GM23338 (cell line): ENCODE results near the gene CSPG5. TPM values are rescaled to one million over a fixed set of nuclear protein-coding genes. Genes with fewer than 3 reads are reported as not detected.

Experiments
- ATAC-seq: fragments of 200-7000 bp; cut with Tn5 transposase; 3 replicates; pipeline ENCODE4 v1.9.1; 2020
- DNase-seq: peaks from one replicate; pipeline ENCODE4 v3.0.0-alpha.2; 2015; ENCODE audit warnings: low spot score
- H2AFZ ChIP-seq: fragments of 200-600 bp; sonication (generic); 2 replicates; pipeline ENCODE4 v1.8.0; 2016; ENCODE audit warnings: antibody characterized with exemption, mild to moderate bottlenecking, moderate library complexity
- H3F3A ChIP-seq: fragments of 200-600 bp; sonication (generic); replicated peaks from 2 replicates; pipeline ENCODE4 v1.8.0; 2017; ENCODE audit warnings: antibody characterized with exemption, mixed run types, low read depth
- H3K27ac ChIP-seq: fragments of 200-600 bp; sonication (generic); 2 replicates; pipeline ENCODE4 v1.6.1; 2016; ENCODE audit warnings: low read depth
- H3K27me3 ChIP-seq: fragments of 200-600 bp; sonication (generic); 2 replicates; pipeline ENCODE4 v1.8.0; 2016; ENCODE audit warnings: mild to moderate bottlenecking, mixed run types, moderate library complexity; ENCODE audit not compliant: insufficient read depth
- H3K36me3 ChIP-seq: fragments of 200-600 bp; sonication (generic); 2 replicates; pipeline ENCODE4 v1.8.0; 2016; ENCODE audit warnings: mild to moderate bottlenecking; ENCODE audit not compliant: insufficient read depth
- H3K4me1 ChIP-seq: fragments of 200-600 bp; sonication (generic); 2 replicates; pipeline ENCODE4 v1.8.0; 2016; ENCODE audit warnings: mild to moderate bottlenecking, moderate library complexity; ENCODE audit not compliant: insufficient read depth
- H3K4me2 ChIP-seq: fragments of 200-600 bp; sonication (generic); 2 replicates; pipeline ENCODE4 v1.7.1; 2017; ENCODE audit warnings: mixed run types
- H3K4me3 ChIP-seq: fragments of 200-600 bp; sonication (generic); 2 replicates; pipeline ENCODE4 v1.6.1; 2016; ENCODE audit warnings: mixed run types
- H3K79me2 ChIP-seq: fragments of 200-600 bp; sonication (generic); replicated peaks from 2 replicates; pipeline ENCODE4 v1.8.0; 2017; ENCODE audit warnings: mild to moderate bottlenecking; ENCODE audit not compliant: insufficient read depth
- H3K9me2 ChIP-seq: fragments of 200-600 bp; sonication (generic); 2 replicates; pipeline ENCODE4 v1.8.0; 2017; ENCODE audit not compliant: insufficient read depth
- H4K20me1 ChIP-seq: fragments of 200-600 bp; sonication (generic); replicated peaks from 2 replicates; pipeline ENCODE4 v1.8.0; 2017; ENCODE audit warnings: mild to moderate bottlenecking; ENCODE audit not compliant: insufficient read depth
- H3K27ac Mint-ChIP-seq: 2 replicates; pipeline ENCODE4 v1.8.0; 2020; ENCODE audit warnings: inconsistent platforms, mild to moderate bottlenecking, moderate library complexity, mixed read lengths
- H3K27me3 Mint-ChIP-seq: 3 replicates; pipeline ENCODE4 v1.8.0; 2022; ENCODE audit warnings: low read depth, mild to moderate bottlenecking, moderate library complexity, mixed read lengths, inconsistent platforms; ENCODE audit not compliant: insufficient read depth, poor library complexity
- H3K36me3 Mint-ChIP-seq: 3 replicates; pipeline ENCODE4 v1.8.0; 2021; ENCODE audit warnings: low read depth, mild to moderate bottlenecking, inconsistent platforms, moderate library complexity, mixed read lengths
- H3K4me1 Mint-ChIP-seq: 3 replicates; pipeline ENCODE4 v1.8.0; 2020; ENCODE audit warnings: mild to moderate bottlenecking, inconsistent platforms, mixed read lengths
- H3K4me3 Mint-ChIP-seq: 3 replicates; pipeline ENCODE4 v1.8.0; 2021; ENCODE audit warnings: moderate library complexity, mild to moderate bottlenecking, inconsistent platforms, mixed read lengths
- H3K9me3 Mint-ChIP-seq: 3 replicates; pipeline ENCODE4 v1.8.0; 2020; ENCODE audit warnings: moderate library complexity, mild to moderate bottlenecking, inconsistent platforms, mixed read lengths
- EZH2phosphoT487 ChIP-seq: fragments of 200-600 bp; sonication (generic); IDR thresholded peaks from one replicate; pipeline ENCODE4 v1.8.1; 2018; ENCODE audit warnings: antibody characterized with exemption; ENCODE audit not compliant: unreplicated experiment
- JUNB ChIP-seq: IDR thresholded peaks from one replicate; pipeline ENCODE4 v1.6.1; 2016; ENCODE audit warnings: antibody characterized with exemption; ENCODE audit not compliant: unreplicated experiment
- POLR2AphosphoS5 ChIP-seq: IDR thresholded peaks from 2 replicates; pipeline ENCODE4 v1.6.1; 2016; ENCODE audit warnings: antibody characterized with exemption, low read depth
- STAT1 ChIP-seq: IDR thresholded peaks from one replicate; pipeline ENCODE4 v1.6.1; 2016; ENCODE audit warnings: antibody characterized with exemption; ENCODE audit not compliant: unreplicated experiment
- ZNF331 ChIP-seq: fragments of 250-450 bp; sonication (Bioruptor Pico); IDR thresholded peaks from 2 replicates; pipeline ENCODE4 v1.5.0; 2020; ENCODE audit warnings: low read depth, mild to moderate bottlenecking, moderate library complexity
- polyA plus RNA-seq: library from polyadenylated mRNA; unstranded; fragments of >200 nt; fragmentation: Nextera tagmentation; extraction: Ambion mirVana; gene quantifications from 2 replicates; pipeline ENCODE4 v1.2.1, GENCODE V29; 2016
- total RNA-seq: library from RNA; depleted of rRNA; stranded (reverse); fragments of >200 nt; shearing (Covaris generic); gene quantifications from 2 replicates; pipeline ENCODE4 v1.2.3, GENCODE V29; 2014
- TF ChIP-seq, protein P1 (sequence below): fragments of 250-450 bp; sonication (Bioruptor Pico); IDR thresholded peaks from 2 replicates; pipeline ENCODE4 v1.5.0; 2020; ENCODE audit warnings: mild to moderate bottlenecking, moderate library complexity
- TF ChIP-seq, protein P2 (sequence below): IDR thresholded peaks from 2 replicates; pipeline ENCODE4 v1.6.1; 2016; ENCODE audit warnings: antibody characterized with exemption
- TF ChIP-seq, protein P3 (sequence below), 2 experiments: fragments of 200-600 bp in 1 of 2; sonication (generic) in 1 of 2; conservative IDR thresholded peaks; 2 replicates each; pipeline versions ENCODE4 v1.5.1 to v1.6.1; 2016 to 2017; ENCODE audit warnings: antibody characterized with exemption in 2 of 2, low read depth in 2 of 2, mild to moderate bottlenecking in 2 of 2, moderate library complexity in 1 of 2

The CSPG5 gene
- total and polyA plus RNA-seq, 2 experiments from 2014 or later: 0.86 to 4.3 TPM

DNA sequence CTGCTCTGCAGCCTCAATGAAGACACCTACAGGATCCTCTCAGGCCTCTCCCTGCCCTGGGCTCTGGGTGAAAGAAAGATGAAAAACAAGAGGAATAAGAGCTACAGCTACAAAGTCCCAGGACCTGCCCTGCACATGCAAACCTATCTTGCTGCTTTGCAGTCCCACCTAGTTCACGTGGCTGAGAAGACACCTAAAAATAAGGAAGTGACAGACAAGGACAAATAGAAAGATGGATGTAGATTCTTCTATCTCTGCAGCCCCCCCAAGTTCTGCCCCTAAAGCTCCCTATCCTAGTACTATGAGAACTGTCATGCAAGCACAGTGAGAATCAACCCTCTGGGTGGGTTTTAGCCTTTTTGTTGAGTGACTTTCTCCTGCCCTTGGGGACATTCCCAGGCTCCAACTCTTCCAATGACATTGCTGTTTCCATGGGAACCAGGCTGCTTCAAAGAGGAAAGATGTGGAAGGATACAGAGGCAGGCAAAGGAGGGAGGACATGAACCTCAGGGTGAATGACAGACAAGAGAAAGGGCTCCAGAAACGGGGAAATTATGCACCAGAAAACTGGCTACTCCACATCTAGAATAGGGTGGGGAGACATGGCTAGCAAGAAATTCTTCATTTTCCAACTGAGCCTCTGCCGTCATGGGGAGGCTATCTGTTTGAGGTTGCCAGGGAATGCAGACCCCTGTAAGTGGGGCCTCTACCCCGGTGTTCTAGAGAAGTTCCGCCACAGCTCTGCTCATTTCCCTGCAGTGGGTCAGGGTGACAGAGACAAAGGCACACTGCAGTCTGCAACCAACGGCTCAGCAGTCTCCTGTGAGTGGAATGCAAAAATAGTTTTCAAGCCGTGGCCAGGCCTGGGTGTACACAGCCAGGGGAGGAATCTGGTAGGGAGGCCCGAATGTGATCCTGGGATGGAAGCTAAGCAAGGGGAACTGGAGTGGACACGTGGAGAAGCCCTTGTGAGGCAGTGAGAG lies 5.2 kb downstream of the CSPG5 start (continued):
- TF ChIP-seq, protein P1, sequence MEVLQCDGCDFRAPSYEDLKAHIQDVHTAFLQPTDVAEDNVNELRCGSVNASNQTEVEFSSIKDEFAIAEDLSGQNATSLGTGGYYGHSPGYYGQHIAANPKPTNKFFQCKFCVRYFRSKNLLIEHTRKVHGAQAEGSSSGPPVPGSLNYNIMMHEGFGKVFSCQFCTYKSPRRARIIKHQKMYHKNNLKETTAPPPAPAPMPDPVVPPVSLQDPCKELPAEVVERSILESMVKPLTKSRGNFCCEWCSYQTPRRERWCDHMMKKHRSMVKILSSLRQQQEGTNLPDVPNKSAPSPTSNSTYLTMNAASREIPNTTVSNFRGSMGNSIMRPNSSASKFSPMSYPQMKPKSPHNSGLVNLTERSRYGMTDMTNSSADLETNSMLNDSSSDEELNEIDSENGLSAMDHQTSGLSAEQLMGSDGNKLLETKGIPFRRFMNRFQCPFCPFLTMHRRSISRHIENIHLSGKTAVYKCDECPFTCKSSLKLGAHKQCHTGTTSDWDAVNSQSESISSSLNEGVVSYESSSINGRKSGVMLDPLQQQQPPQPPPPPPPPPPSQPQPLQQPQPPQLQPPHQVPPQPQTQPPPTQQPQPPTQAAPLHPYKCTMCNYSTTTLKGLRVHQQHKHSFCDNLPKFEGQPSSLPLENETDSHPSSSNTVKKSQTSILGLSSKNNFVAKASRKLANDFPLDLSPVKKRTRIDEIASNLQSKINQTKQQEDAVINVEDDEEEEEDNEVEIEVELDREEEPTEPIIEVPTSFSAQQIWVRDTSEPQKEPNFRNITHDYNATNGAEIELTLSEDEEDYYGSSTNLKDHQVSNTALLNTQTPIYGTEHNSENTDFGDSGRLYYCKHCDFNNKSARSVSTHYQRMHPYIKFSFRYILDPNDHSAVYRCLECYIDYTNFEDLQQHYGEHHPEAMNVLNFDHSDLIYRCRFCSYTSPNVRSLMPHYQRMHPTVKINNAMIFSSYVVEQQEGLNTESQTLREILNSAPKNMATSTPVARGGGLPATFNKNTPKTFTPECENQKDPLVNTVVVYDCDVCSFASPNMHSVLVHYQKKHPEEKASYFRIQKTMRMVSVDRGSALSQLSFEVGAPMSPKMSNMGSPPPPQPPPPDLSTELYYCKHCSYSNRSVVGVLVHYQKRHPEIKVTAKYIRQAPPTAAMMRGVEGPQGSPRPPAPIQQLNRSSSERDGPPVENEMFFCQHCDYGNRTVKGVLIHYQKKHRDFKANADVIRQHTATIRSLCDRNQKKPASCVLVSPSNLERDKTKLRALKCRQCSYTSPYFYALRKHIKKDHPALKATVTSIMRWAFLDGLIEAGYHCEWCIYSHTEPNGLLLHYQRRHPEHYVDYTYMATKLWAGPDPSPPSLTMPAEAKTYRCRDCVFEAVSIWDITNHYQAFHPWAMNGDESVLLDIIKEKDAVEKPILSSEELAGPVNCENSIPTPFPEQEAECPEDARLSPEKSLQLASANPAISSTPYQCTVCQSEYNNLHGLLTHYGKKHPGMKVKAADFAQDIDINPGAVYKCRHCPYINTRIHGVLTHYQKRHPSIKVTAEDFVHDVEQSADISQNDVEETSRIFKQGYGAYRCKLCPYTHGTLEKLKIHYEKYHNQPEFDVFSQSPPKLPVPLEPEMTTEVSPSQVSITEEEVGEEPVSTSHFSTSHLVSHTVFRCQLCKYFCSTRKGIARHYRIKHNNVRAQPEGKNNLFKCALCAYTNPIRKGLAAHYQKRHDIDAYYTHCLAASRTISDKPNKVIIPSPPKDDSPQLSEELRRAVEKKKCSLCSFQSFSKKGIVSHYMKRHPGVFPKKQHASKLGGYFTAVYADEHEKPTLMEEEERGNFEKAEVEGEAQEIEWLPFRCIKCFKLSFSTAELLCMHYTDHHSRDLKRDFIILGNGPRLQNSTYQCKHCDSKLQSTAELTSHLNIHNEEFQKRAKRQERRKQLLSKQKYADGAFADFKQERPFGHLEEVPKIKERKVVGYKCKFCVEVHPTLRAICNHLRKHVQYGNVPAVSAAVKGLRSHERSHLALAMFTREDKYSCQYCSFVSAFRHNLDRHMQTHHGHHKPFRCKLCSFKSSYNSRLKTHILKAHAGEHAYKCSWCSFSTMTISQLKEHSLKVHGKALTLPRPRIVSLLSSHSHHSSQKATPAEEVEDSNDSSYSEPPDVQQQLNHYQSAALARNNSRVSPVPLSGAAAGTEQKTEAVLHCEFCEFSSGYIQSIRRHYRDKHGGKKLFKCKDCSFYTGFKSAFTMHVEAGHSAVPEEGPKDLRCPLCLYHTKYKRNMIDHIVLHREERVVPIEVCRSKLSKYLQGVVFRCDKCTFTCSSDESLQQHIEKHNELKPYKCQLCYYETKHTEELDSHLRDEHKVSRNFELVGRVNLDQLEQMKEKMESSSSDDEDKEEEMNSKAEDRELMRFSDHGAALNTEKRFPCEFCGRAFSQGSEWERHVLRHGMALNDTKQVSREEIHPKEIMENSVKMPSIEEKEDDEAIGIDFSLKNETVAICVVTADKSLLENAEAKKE (CRISPR knock-in tag): no peak
- TF ChIP-seq, protein P2, sequence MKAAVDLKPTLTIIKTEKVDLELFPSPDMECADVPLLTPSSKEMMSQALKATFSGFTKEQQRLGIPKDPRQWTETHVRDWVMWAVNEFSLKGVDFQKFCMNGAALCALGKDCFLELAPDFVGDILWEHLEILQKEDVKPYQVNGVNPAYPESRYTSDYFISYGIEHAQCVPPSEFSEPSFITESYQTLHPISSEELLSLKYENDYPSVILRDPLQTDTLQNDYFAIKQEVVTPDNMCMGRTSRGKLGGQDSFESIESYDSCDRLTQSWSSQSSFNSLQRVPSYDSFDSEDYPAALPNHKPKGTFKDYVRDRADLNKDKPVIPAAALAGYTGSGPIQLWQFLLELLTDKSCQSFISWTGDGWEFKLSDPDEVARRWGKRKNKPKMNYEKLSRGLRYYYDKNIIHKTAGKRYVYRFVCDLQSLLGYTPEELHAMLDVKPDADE: no peak

DNA sequence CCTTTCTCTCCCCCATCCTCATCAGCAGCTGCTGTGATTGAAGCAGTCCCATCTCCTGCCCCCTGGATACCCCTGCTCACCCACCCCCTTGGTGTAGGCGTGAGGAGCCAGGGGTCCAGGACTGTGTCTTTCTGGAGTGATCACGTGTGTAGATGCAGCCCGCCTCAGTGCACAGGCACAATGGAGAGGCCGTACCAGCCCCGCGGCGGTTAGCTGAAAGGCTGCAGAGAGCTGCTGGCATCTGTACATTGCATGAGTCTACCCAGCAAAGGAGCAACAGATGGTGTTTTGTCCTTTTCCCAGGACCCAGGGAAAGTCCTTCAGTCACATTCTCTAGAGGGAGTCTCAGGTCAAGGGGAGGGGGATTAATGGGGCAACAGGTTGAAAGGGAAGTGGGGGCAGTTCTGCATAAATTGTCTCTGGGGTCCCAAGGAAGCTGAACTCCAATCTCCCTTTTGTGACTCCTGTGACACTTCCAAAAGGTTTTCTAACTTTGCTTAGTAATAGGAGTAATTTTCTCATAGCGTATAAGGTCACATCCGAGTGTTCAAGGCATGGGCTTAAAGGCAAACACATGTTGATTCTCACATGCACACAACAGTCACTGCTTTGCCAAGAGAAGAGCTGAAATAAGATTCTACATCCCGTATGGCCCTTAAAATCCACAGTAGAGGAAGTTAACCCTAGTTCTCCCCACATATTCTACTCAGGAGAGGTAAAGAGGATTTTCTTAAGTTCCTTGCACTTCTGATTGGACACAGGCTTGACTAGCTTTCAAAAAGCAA lies 7.1 kb downstream of the CSPG5 start:
- Mint-ChIP-seq H3K36me3 (no peaks in the 10 kb centered on the region; the same call in 2 of the 3 replicates), H3K27me3 (peaks cover 8% of the 10 kb centered on the region), H3K4me1 (peaks cover 2% of the 10 kb centered on the region; the same call in 1 of the 3 replicates), H3K4me3 (no peak overlapping the region), H3K27ac (no peak overlapping the region), H3K9me3 (no peaks in the 10 kb centered on the region; the same call in 2 of the 3 replicates)
- Histone ChIP-seq H2AFZ (no peak overlapping the region), H3K4me3 (no peak overlapping the region), H3K4me1 (no peaks in the 10 kb centered on the region; the same call in 1 of the 2 replicates), H3K27me3 (peaks cover 8% of the 10 kb centered on the region; the same call in 1 of the 2 replicates), H4K20me1 (no peaks in the 10 kb centered on the region), H3K4me2 (no peak overlapping the region), H3K9me2 (no peaks in the 10 kb centered on the region), H3F3A (0 out of 2 replicates have a peak, but pooled peaks cover 5% of the 10 kb centered on the region), H3K79me2 (no peaks in the 10 kb centered on the region), H3K36me3 (no peaks in the 10 kb centered on the region), H3K27ac (no peak overlapping the region)
- ATAC-seq: no peak; the same call in 2 of the 3 replicates
- TF ChIP-seq STAT1: no peak
- no peak for TF ChIP-seq EZH2phosphoT487
- TF ChIP-seq POLR2AphosphoS5: no peak
- TF ChIP-seq, protein P3, sequence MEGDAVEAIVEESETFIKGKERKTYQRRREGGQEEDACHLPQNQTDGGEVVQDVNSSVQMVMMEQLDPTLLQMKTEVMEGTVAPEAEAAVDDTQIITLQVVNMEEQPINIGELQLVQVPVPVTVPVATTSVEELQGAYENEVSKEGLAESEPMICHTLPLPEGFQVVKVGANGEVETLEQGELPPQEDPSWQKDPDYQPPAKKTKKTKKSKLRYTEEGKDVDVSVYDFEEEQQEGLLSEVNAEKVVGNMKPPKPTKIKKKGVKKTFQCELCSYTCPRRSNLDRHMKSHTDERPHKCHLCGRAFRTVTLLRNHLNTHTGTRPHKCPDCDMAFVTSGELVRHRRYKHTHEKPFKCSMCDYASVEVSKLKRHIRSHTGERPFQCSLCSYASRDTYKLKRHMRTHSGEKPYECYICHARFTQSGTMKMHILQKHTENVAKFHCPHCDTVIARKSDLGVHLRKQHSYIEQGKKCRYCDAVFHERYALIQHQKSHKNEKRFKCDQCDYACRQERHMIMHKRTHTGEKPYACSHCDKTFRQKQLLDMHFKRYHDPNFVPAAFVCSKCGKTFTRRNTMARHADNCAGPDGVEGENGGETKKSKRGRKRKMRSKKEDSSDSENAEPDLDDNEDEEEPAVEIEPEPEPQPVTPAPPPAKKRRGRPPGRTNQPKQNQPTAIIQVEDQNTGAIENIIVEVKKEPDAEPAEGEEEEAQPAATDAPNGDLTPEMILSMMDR (conservative IDR thresholded peaks at IDR 0.05; ENCODE audit: low read depth in 2 of 2): no peak
- no peak for TF ChIP-seq ZNF331 (CRISPR knock-in tag)
- no peak for TF ChIP-seq JUNB
- DNase-seq: no peak
